KMS-11 (cell line): ENCODE measurements around the gene CPA2.

ENCODE experiments used
- H2AFZ ChIP-seq: fragments of 200-600 bp; sonication (generic); 2 replicates; pipeline ENCODE4 v1.6.1; 2016; ENCODE audit warnings: antibody characterized with exemption, mixed run types, low read depth
- H3K27ac ChIP-seq: fragments of 200-600 bp; sonication (generic); 2 replicates; pipeline ENCODE4 v1.6.1; 2016; ENCODE audit warnings: mild to moderate bottlenecking, mixed run types
- H3K27me3 ChIP-seq: fragments of 200-600 bp; sonication (generic); 2 replicates; pipeline ENCODE4 v1.6.1; 2017; ENCODE audit warnings: mild to moderate bottlenecking, low read depth, mixed run types, moderate library complexity; ENCODE audit not compliant: insufficient read depth
- H3K36me3 ChIP-seq: fragments of 200-600 bp; sonication (generic); 2 replicates; pipeline ENCODE4 v1.6.1; 2017; ENCODE audit warnings: mild to moderate bottlenecking, mixed run types; ENCODE audit not compliant: insufficient read depth
- H3K4me1 ChIP-seq: fragments of 200-600 bp; sonication (generic); 2 replicates; pipeline ENCODE4 v1.6.1; 2016; ENCODE audit warnings: mild to moderate bottlenecking, low read depth, mixed run types; ENCODE audit not compliant: poor library complexity, severe bottlenecking
- H3K4me2 ChIP-seq: fragments of 200-600 bp; sonication (generic); 2 replicates; pipeline ENCODE4 v1.7.0; 2016; ENCODE audit warnings: mild to moderate bottlenecking, mixed run types
- H3K4me3 ChIP-seq: fragments of 200-600 bp; sonication (generic); IDR thresholded peaks from 2 replicates; pipeline ENCODE4 v1.6.1; 2017; ENCODE audit warnings: low read depth, low read length, mixed read lengths; ENCODE audit not compliant: insufficient read depth
- H3K79me2 ChIP-seq: fragments of 200-600 bp; sonication (generic); 2 replicates; pipeline ENCODE4 v1.6.1; 2016; ENCODE audit warnings: low read depth, mixed run types; ENCODE audit not compliant: insufficient read depth
- H3K9ac ChIP-seq: fragments of 200-600 bp; sonication (generic); 2 replicates; pipeline ENCODE4 v1.6.1; 2016; ENCODE audit warnings: mild to moderate bottlenecking, mixed run types
- H4K20me1 ChIP-seq: fragments of 200-600 bp; sonication (generic); 2 replicates; pipeline ENCODE4 v1.6.1; 2016; ENCODE audit warnings: mild to moderate bottlenecking, mixed run types; ENCODE audit not compliant: insufficient read depth
- CTCF ChIP-seq: fragments of 200-600 bp; sonication (generic); conservative IDR thresholded peaks from 2 replicates; pipeline ENCODE4 v1.6.1; 2017; ENCODE audit warnings: low read depth, mild to moderate bottlenecking, antibody characterized with exemption, low read length, moderate library complexity, mixed read lengths

Gene CPA2

GRCh38 chr7:130270947-130271800, 4.5 kb downstream of the CPA2 start:
- H3K9ac ChIP-seq = no peak overlapping the region
- H4K20me1 ChIP-seq = no peaks in the 10 kb centered on the region
- H3K4me2 ChIP-seq = no peak overlapping the region
- no peak overlapping the region for H3K4me3 ChIP-seq
- TF ChIP-seq CTCF = no peak
- H3K4me1 ChIP-seq = no peaks in the 10 kb centered on the region
- no peaks in the 10 kb centered on the region for H3K79me2 ChIP-seq
- no peak overlapping the region for H2AFZ ChIP-seq
- H3K36me3 ChIP-seq = no peaks in the 10 kb centered on the region
- H3K27ac ChIP-seq = no peak overlapping the region
- no peaks in the 10 kb centered on the region for H3K27me3 ChIP-seq

GRCh38 chr7:130272381-130273080, 5.9 kb downstream of the CPA2 start:
- TF ChIP-seq CTCF = no peak
- H3K4me3 ChIP-seq = no peak overlapping the region
- no peak overlapping the region for H2AFZ ChIP-seq
- H3K79me2 ChIP-seq = no peaks in the 10 kb centered on the region
- no peak overlapping the region for H3K4me2 ChIP-seq
- H3K27me3 ChIP-seq = no peaks in the 10 kb centered on the region
- no peak overlapping the region for H3K9ac ChIP-seq
- no peak overlapping the region for H3K27ac ChIP-seq
- H3K4me1 ChIP-seq = no peaks in the 10 kb centered on the region
- H3K36me3 ChIP-seq = no peaks in the 10 kb centered on the region
- H4K20me1 ChIP-seq = no peaks in the 10 kb centered on the region

GRCh38 chr7:130273081-130273932, 6.6 kb downstream of the CPA2 start:
- H3K27me3 ChIP-seq = no peaks in the 10 kb centered on the region
- no peaks in the 10 kb centered on the region for H3K36me3 ChIP-seq
- H3K9ac ChIP-seq = no peak overlapping the region
- H2AFZ ChIP-seq = no peak overlapping the region
- H3K4me1 ChIP-seq = no peaks in the 10 kb centered on the region
- H3K4me2 ChIP-seq = no peak overlapping the region
- H3K79me2 ChIP-seq = no peaks in the 10 kb centered on the region
- H3K27ac ChIP-seq = no peak overlapping the region
- TF ChIP-seq CTCF = no peak
- H3K4me3 ChIP-seq = no peak overlapping the region
- no peaks in the 10 kb centered on the region for H4K20me1 ChIP-seq

DNA sequence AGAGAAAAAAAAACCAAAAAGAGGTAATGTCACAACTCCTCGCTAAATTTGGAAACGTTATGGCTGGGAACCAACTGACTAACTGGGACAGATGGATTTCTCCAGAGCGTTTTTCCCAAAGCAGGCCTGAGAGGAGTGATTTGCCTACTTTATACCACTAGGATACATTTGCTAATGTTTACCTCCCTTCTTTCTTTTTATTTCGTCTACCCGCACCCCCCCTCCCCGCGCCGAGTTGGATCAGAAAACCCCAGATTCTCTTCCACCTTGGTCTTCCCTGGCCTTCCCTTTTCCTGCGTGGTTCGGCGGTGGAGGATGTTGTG, 7.2 kb downstream of the CPA2 start:
- Histone ChIP-seq H3K27ac (no peak overlapping the region), H2AFZ (no peak overlapping the region), H3K4me2 (no peak overlapping the region), H3K27me3 (no peaks in the 10 kb centered on the region), H3K4me1 (no peaks in the 10 kb centered on the region), H3K9ac (no peak overlapping the region), H3K36me3 (no peaks in the 10 kb centered on the region), H3K79me2 (no peaks in the 10 kb centered on the region), H4K20me1 (no peaks in the 10 kb centered on the region), H3K4me3 (no peak overlapping the region)
- no peak for TF ChIP-seq CTCF
